GM23338 (cell line): Measurements from ENCODE around the gene PPP1R3D. TPM values are rescaled to one million over a fixed set of nuclear protein-coding genes. Genes with fewer than 3 reads are reported as not detected.

Source experiments
- ATAC-seq: fragments of 200-7000 bp; cut with Tn5 transposase; 3 replicates; pipeline ENCODE4 v1.9.1; 2020
- DNase-seq: peaks from one replicate; pipeline ENCODE4 v3.0.0-alpha.2; 2015; ENCODE audit warnings: low spot score
- H2AFZ ChIP-seq: fragments of 200-600 bp; sonication (generic); 2 replicates; pipeline ENCODE4 v1.8.0; 2016; ENCODE audit warnings: antibody characterized with exemption, mild to moderate bottlenecking, moderate library complexity
- H3F3A ChIP-seq: fragments of 200-600 bp; sonication (generic); replicated peaks from 2 replicates; pipeline ENCODE4 v1.8.0; 2017; ENCODE audit warnings: antibody characterized with exemption, mixed run types, low read depth
- H3K27ac ChIP-seq: fragments of 200-600 bp; sonication (generic); 2 replicates; pipeline ENCODE4 v1.6.1; 2016; ENCODE audit warnings: low read depth
- H3K27me3 ChIP-seq: fragments of 200-600 bp; sonication (generic); 2 replicates; pipeline ENCODE4 v1.8.0; 2016; ENCODE audit warnings: mild to moderate bottlenecking, mixed run types, moderate library complexity; ENCODE audit not compliant: insufficient read depth
- H3K36me3 ChIP-seq: fragments of 200-600 bp; sonication (generic); 2 replicates; pipeline ENCODE4 v1.8.0; 2016; ENCODE audit warnings: mild to moderate bottlenecking; ENCODE audit not compliant: insufficient read depth
- H3K4me1 ChIP-seq: fragments of 200-600 bp; sonication (generic); 2 replicates; pipeline ENCODE4 v1.8.0; 2016; ENCODE audit warnings: mild to moderate bottlenecking, moderate library complexity; ENCODE audit not compliant: insufficient read depth
- H3K4me2 ChIP-seq: fragments of 200-600 bp; sonication (generic); 2 replicates; pipeline ENCODE4 v1.7.1; 2017; ENCODE audit warnings: mixed run types
- H3K4me3 ChIP-seq: fragments of 200-600 bp; sonication (generic); 2 replicates; pipeline ENCODE4 v1.6.1; 2016; ENCODE audit warnings: mixed run types
- H3K79me2 ChIP-seq: fragments of 200-600 bp; sonication (generic); replicated peaks from 2 replicates; pipeline ENCODE4 v1.8.0; 2017; ENCODE audit warnings: mild to moderate bottlenecking; ENCODE audit not compliant: insufficient read depth
- H3K9me2 ChIP-seq: fragments of 200-600 bp; sonication (generic); 2 replicates; pipeline ENCODE4 v1.8.0; 2017; ENCODE audit not compliant: insufficient read depth
- H4K20me1 ChIP-seq: fragments of 200-600 bp; sonication (generic); replicated peaks from 2 replicates; pipeline ENCODE4 v1.8.0; 2017; ENCODE audit warnings: mild to moderate bottlenecking; ENCODE audit not compliant: insufficient read depth
- H3K27ac Mint-ChIP-seq: 2 replicates; pipeline ENCODE4 v1.8.0; 2020; ENCODE audit warnings: inconsistent platforms, mild to moderate bottlenecking, moderate library complexity, mixed read lengths
- H3K27me3 Mint-ChIP-seq: 3 replicates; pipeline ENCODE4 v1.8.0; 2022; ENCODE audit warnings: low read depth, mild to moderate bottlenecking, moderate library complexity, mixed read lengths, inconsistent platforms; ENCODE audit not compliant: insufficient read depth, poor library complexity
- H3K36me3 Mint-ChIP-seq: 3 replicates; pipeline ENCODE4 v1.8.0; 2021; ENCODE audit warnings: low read depth, mild to moderate bottlenecking, inconsistent platforms, moderate library complexity, mixed read lengths
- H3K4me1 Mint-ChIP-seq: 3 replicates; pipeline ENCODE4 v1.8.0; 2020; ENCODE audit warnings: mild to moderate bottlenecking, inconsistent platforms, mixed read lengths
- H3K4me3 Mint-ChIP-seq: 3 replicates; pipeline ENCODE4 v1.8.0; 2021; ENCODE audit warnings: moderate library complexity, mild to moderate bottlenecking, inconsistent platforms, mixed read lengths
- H3K9me3 Mint-ChIP-seq: 3 replicates; pipeline ENCODE4 v1.8.0; 2020; ENCODE audit warnings: moderate library complexity, mild to moderate bottlenecking, inconsistent platforms, mixed read lengths
- JUNB ChIP-seq: IDR thresholded peaks from one replicate; pipeline ENCODE4 v1.6.1; 2016; ENCODE audit warnings: antibody characterized with exemption; ENCODE audit not compliant: unreplicated experiment
- polyA plus RNA-seq: library from polyadenylated mRNA; unstranded; fragments of >200 nt; fragmentation: Nextera tagmentation; extraction: Ambion mirVana; gene quantifications from 2 replicates; pipeline ENCODE4 v1.2.1, GENCODE V29; 2016
- total RNA-seq: library from RNA; depleted of rRNA; stranded (reverse); fragments of >200 nt; shearing (Covaris generic); gene quantifications from 2 replicates; pipeline ENCODE4 v1.2.3, GENCODE V29; 2014
- TF ChIP-seq, protein P1 (sequence below): fragments of 250-450 bp; sonication (Bioruptor Pico); IDR thresholded peaks from 2 replicates; pipeline ENCODE4 v1.5.0; 2020; ENCODE audit warnings: mild to moderate bottlenecking, moderate library complexity

PPP1R3D gene
- total and polyA plus RNA-seq, 2 experiments from 2014 or later, result 1.4 to 3.0 TPM

DNA sequence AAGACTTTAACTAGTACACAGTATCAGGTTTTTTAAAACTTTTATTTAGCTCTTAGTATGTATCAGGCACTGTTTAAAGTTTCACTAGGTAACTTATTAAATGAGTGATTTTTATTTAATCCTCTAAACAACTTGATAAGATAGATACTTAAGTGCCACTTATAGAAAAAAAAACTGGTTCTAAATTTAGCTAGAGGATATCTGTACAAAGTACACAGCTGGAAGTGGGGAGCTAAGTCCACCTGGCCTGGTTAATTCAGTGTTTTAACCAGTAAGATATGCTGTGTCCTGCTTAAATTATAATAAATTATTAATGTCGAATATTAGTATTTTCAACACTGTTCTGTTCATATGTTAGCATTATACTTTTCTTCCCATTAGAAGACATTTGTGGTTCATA lies 44.2 kb downstream of the PPP1R3D start:
- no peaks in the 10 kb centered on the region for H3K9me2 ChIP-seq
- peaks cover 4% of the 10 kb centered on the region for H3K27me3 Mint-ChIP-seq

DNA sequence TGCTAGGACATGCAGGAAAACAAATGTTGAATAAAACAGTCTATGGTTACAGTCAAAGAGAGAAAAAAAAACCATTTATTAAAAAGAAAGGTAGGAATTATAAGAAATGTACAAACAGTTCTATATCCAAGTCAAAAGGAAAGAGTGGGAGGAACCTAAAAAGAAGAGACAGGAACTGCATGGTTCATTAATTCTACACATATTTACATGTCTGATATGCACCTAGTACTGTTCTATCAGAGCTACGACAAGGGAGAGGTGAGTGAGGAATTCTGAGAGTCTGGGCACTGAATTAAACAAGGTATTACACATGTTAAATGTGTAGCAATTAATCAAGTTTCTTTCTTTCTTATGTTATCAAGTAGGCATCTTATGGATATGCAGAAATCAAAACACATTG lies 48.5 kb downstream of the PPP1R3D start:
- Histone ChIP-seq H4K20me1 (no peaks in the 10 kb centered on the region), H3K36me3 (no peaks in the 10 kb centered on the region), H3K27ac (no peak overlapping the region), H3K4me1 (no peaks in the 10 kb centered on the region), H3K27me3 (0 out of 2 replicates have a peak, but pooled peaks cover 6% of the 10 kb centered on the region), H3F3A (no peaks in the 10 kb centered on the region), H3K79me2 (no peaks in the 10 kb centered on the region), H3K4me2 (no peak overlapping the region), H3K4me3 (no peak overlapping the region), H2AFZ (no peak overlapping the region), H3K9me2 (no peaks in the 10 kb centered on the region)
- Mint-ChIP-seq H3K4me3 (no peak overlapping the region), H3K4me1 (no peaks in the 10 kb centered on the region), H3K27ac (no peak overlapping the region), H3K36me3 (no peaks in the 10 kb centered on the region), H3K9me3 (no peaks in the 10 kb centered on the region), H3K27me3 (peaks cover 1% of the 10 kb centered on the region)
- ATAC-seq (no peak), DNase-seq (no peak)

More for the DNA sequence above, 44.2 kb downstream of the PPP1R3D start:
- Histone ChIP-seq H3K36me3 (no peaks in the 10 kb centered on the region), H3K27ac (no peak overlapping the region), H3K79me2 (no peaks in the 10 kb centered on the region), H3K4me3 (no peak overlapping the region), H3F3A (no peaks in the 10 kb centered on the region), H3K27me3 (peaks cover 12% of the 10 kb centered on the region; the same call in 1 of the 2 replicates), H2AFZ (no peak overlapping the region), H4K20me1 (no peaks in the 10 kb centered on the region), H3K4me1 (no peaks in the 10 kb centered on the region), H3K4me2 (no peak overlapping the region)
- TF ChIP-seq, protein P1, sequence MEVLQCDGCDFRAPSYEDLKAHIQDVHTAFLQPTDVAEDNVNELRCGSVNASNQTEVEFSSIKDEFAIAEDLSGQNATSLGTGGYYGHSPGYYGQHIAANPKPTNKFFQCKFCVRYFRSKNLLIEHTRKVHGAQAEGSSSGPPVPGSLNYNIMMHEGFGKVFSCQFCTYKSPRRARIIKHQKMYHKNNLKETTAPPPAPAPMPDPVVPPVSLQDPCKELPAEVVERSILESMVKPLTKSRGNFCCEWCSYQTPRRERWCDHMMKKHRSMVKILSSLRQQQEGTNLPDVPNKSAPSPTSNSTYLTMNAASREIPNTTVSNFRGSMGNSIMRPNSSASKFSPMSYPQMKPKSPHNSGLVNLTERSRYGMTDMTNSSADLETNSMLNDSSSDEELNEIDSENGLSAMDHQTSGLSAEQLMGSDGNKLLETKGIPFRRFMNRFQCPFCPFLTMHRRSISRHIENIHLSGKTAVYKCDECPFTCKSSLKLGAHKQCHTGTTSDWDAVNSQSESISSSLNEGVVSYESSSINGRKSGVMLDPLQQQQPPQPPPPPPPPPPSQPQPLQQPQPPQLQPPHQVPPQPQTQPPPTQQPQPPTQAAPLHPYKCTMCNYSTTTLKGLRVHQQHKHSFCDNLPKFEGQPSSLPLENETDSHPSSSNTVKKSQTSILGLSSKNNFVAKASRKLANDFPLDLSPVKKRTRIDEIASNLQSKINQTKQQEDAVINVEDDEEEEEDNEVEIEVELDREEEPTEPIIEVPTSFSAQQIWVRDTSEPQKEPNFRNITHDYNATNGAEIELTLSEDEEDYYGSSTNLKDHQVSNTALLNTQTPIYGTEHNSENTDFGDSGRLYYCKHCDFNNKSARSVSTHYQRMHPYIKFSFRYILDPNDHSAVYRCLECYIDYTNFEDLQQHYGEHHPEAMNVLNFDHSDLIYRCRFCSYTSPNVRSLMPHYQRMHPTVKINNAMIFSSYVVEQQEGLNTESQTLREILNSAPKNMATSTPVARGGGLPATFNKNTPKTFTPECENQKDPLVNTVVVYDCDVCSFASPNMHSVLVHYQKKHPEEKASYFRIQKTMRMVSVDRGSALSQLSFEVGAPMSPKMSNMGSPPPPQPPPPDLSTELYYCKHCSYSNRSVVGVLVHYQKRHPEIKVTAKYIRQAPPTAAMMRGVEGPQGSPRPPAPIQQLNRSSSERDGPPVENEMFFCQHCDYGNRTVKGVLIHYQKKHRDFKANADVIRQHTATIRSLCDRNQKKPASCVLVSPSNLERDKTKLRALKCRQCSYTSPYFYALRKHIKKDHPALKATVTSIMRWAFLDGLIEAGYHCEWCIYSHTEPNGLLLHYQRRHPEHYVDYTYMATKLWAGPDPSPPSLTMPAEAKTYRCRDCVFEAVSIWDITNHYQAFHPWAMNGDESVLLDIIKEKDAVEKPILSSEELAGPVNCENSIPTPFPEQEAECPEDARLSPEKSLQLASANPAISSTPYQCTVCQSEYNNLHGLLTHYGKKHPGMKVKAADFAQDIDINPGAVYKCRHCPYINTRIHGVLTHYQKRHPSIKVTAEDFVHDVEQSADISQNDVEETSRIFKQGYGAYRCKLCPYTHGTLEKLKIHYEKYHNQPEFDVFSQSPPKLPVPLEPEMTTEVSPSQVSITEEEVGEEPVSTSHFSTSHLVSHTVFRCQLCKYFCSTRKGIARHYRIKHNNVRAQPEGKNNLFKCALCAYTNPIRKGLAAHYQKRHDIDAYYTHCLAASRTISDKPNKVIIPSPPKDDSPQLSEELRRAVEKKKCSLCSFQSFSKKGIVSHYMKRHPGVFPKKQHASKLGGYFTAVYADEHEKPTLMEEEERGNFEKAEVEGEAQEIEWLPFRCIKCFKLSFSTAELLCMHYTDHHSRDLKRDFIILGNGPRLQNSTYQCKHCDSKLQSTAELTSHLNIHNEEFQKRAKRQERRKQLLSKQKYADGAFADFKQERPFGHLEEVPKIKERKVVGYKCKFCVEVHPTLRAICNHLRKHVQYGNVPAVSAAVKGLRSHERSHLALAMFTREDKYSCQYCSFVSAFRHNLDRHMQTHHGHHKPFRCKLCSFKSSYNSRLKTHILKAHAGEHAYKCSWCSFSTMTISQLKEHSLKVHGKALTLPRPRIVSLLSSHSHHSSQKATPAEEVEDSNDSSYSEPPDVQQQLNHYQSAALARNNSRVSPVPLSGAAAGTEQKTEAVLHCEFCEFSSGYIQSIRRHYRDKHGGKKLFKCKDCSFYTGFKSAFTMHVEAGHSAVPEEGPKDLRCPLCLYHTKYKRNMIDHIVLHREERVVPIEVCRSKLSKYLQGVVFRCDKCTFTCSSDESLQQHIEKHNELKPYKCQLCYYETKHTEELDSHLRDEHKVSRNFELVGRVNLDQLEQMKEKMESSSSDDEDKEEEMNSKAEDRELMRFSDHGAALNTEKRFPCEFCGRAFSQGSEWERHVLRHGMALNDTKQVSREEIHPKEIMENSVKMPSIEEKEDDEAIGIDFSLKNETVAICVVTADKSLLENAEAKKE, result no peak
- no peak for TF ChIP-seq JUNB
- no peaks in the 10 kb centered on the region for H3K36me3 Mint-ChIP-seq
- ATAC-seq (no peak), DNase-seq (no peak)
- no peaks in the 10 kb centered on the region for H3K9me3 Mint-ChIP-seq
- H3K4me3 Mint-ChIP-seq, result no peak overlapping the region
- no peak overlapping the region for H3K27ac Mint-ChIP-seq
- no peaks in the 10 kb centered on the region for H3K4me1 Mint-ChIP-seq
